Amniotic epithelial cell (primary cell): Measurements from ENCODE around the gene PIK3IP1.
A peak's percentile ranks its signal among the peaks of the same experiment; 100 is the strongest.
"Not testable (repeated sequence)": the region's sequence is repeated elsewhere in the genome, so short reads cannot be mapped to it uniquely, and the experiment has no call there.

Experiments
- DNase-seq: peaks from one replicate; pipeline ENCODE4 v3.0.0-alpha.2; 2010; ENCODE audit warnings: low read depth

PIK3IP1 gene

GRCh38 chr22:31292236-31292989 is at the start of gene PIK3IP1:
Gene PIK3IP1 (minus strand): TSS chr22:31292488. CDS start chr22:31292344, 144 bp downstream.
- peak; percentile 93 for DNase-seq

GRCh38 chr22:31341386-31342088 is 49.2 kb upstream of the PIK3IP1 start:
- no peak for DNase-seq

- DNase-seq = no peak
Observed at GRCh38 chr22:31340765-31341247, 48.5 kb upstream of the PIK3IP1 start.

GRCh38 chr22:31340360-31340759 is 48.1 kb upstream of the PIK3IP1 start:
- no peak for DNase-seq

GRCh38 chr22:31339148-31339832 is 47.0 kb upstream of the PIK3IP1 start:
- no peak for DNase-seq

GRCh38 chr22:31337178-31337577 is 44.9 kb upstream of the PIK3IP1 start:
- DNase-seq = no peak

- DNase-seq = no peak
Observed at GRCh38 chr22:31334329-31334728, 42.0 kb upstream of the PIK3IP1 start.

GRCh38 chr22:31333641-31334040 is 41.4 kb upstream of the PIK3IP1 start:
- no peak for DNase-seq

GRCh38 chr22:31332886-31333285 is 40.6 kb upstream of the PIK3IP1 start:
- no peak for DNase-seq

GRCh38 chr22:31332010-31332409 is 39.7 kb upstream of the PIK3IP1 start:
- no peak for DNase-seq

- DNase-seq = no peak
Observed at GRCh38 chr22:31329453-31330215, 37.3 kb upstream of the PIK3IP1 start.

GRCh38 chr22:31329029-31329428 is 36.7 kb upstream of the PIK3IP1 start:
- DNase-seq = peak; percentile 79

- DNase-seq = no peak
Observed at GRCh38 chr22:31328544-31328960, 36.3 kb upstream of the PIK3IP1 start.

GRCh38 chr22:31327806-31328543 is 35.7 kb upstream of the PIK3IP1 start:
- no peak for DNase-seq

GRCh38 chr22:31326877-31327276 is 34.6 kb upstream of the PIK3IP1 start:
- DNase-seq = no peak

GRCh38 chr22:31323578-31324550 is 31.6 kb upstream of the PIK3IP1 start:
- no peak for DNase-seq

- DNase-seq = no peak
Observed at GRCh38 chr22:31321421-31321820, 29.1 kb upstream of the PIK3IP1 start.

GRCh38 chr22:31314220-31314619 is 21.9 kb upstream of the PIK3IP1 start:
- DNase-seq = not testable (repeated sequence)

GRCh38 chr22:31313366-31314147 is 21.3 kb upstream of the PIK3IP1 start:
- DNase-seq = peak; percentile 49
